ENCODE results near the gene USP28. TPM values are rescaled to one million over a fixed set of nuclear protein-coding genes. Genes with fewer than 3 reads are reported as not detected.
"Not testable (repeated sequence)": the region's sequence is repeated elsewhere in the genome, so short reads cannot be mapped to it uniquely, and the experiment has no call there.

USP28 gene
- 23.4 TPM for polyA plus RNA-seq (2012; ENCODE audit: missing spikeins)

- FAIRE-seq (peak; percentile 96), DNase-seq (ENCODE audit: insufficient read length) (peak; percentile 92)
- peak; percentile 78 for TF ChIP-seq TAF1 (IDR thresholded peaks at IDR 0.05; ENCODE audit: borderline replicate concordance, low read depth, low read length)
- peak; percentile 96 for TF ChIP-seq POLR2AphosphoS5 (IDR thresholded peaks at IDR 0.05; ENCODE audit: low read depth, low read length)
- TF ChIP-seq POLR2A (IDR thresholded peaks at IDR 0.05; ENCODE audit: low read depth, low read length): peak; percentile 98
These were observed at the start of gene USP28 for GRCh38 chr11:113875234-113876073. Gene USP28 (minus strand): TSS chr11:113875572. CDS start chr11:113875501, 71 bp downstream.

GRCh38 chr11:113923572-113923971, 48.2 kb upstream of the USP28 start:
- no peak for FAIRE-seq
- DNase-seq (ENCODE audit: insufficient read length): no peak
- TF ChIP-seq POLR2AphosphoS5 (IDR thresholded peaks at IDR 0.05; ENCODE audit: low read depth, low read length) (no peak), POLR2A (IDR thresholded peaks at IDR 0.05; ENCODE audit: low read depth, low read length) (no peak)

- DNase-seq (ENCODE audit: insufficient read length); FAIRE-seq: not testable (repeated sequence)
These were observed 36.1 kb upstream of the USP28 start for GRCh38 chr11:113911491-113911890.

GRCh38 chr11:113908098-113908497, 32.7 kb upstream of the USP28 start:
- no peak for FAIRE-seq
- TF ChIP-seq POLR2AphosphoS5 (IDR thresholded peaks at IDR 0.05; ENCODE audit: low read depth, low read length) (no peak), TAF1 (IDR thresholded peaks at IDR 0.05; ENCODE audit: borderline replicate concordance, low read depth, low read length) (no peak), POLR2A (IDR thresholded peaks at IDR 0.05; ENCODE audit: low read depth, low read length) (no peak)
- no peak for DNase-seq (ENCODE audit: insufficient read length)

GRCh38 chr11:113907681-113908080, 32.3 kb upstream of the USP28 start:
- FAIRE-seq (no peak), DNase-seq (ENCODE audit: insufficient read length) (no peak)
- TF ChIP-seq POLR2A (IDR thresholded peaks at IDR 0.05; ENCODE audit: low read depth, low read length): no peak
- no peak for TF ChIP-seq TAF1 (IDR thresholded peaks at IDR 0.05; ENCODE audit: borderline replicate concordance, low read depth, low read length)
- TF ChIP-seq POLR2AphosphoS5 (IDR thresholded peaks at IDR 0.05; ENCODE audit: low read depth, low read length): no peak

- no peak for DNase-seq (ENCODE audit: insufficient read length)
- FAIRE-seq: no peak
- TF ChIP-seq POLR2AphosphoS5 (IDR thresholded peaks at IDR 0.05; ENCODE audit: low read depth, low read length) (no peak), POLR2A (IDR thresholded peaks at IDR 0.05; ENCODE audit: low read depth, low read length) (no peak), TAF1 (IDR thresholded peaks at IDR 0.05; ENCODE audit: borderline replicate concordance, low read depth, low read length) (no peak)
These were observed 31.8 kb upstream of the USP28 start for GRCh38 chr11:113907152-113907551.

- no peak for TF ChIP-seq POLR2A (IDR thresholded peaks at IDR 0.05; ENCODE audit: low read depth, low read length)
- TF ChIP-seq TAF1 (IDR thresholded peaks at IDR 0.05; ENCODE audit: borderline replicate concordance, low read depth, low read length): no peak
- TF ChIP-seq POLR2AphosphoS5 (IDR thresholded peaks at IDR 0.05; ENCODE audit: low read depth, low read length): no peak
- FAIRE-seq: no peak
- no peak for DNase-seq (ENCODE audit: insufficient read length)
These were observed 31.1 kb upstream of the USP28 start for GRCh38 chr11:113906516-113906915.

GRCh38 chr11:113906038-113906437, 30.7 kb upstream of the USP28 start:
- no peak for FAIRE-seq
- DNase-seq (ENCODE audit: insufficient read length): no peak
- TF ChIP-seq POLR2A (IDR thresholded peaks at IDR 0.05; ENCODE audit: low read depth, low read length): no peak
- no peak for TF ChIP-seq POLR2AphosphoS5 (IDR thresholded peaks at IDR 0.05; ENCODE audit: low read depth, low read length)
- TF ChIP-seq TAF1 (IDR thresholded peaks at IDR 0.05; ENCODE audit: borderline replicate concordance, low read depth, low read length): no peak

GRCh38 chr11:113904379-113905101, 29.2 kb upstream of the USP28 start, which contains the start of gene HTR3B:
Gene HTR3B (plus strand): TSS chr11:113904796. CDS start chr11:113904934, 138 bp downstream.
- FAIRE-seq (no peak), DNase-seq (ENCODE audit: insufficient read length) (no peak)
- no peak for TF ChIP-seq POLR2AphosphoS5 (IDR thresholded peaks at IDR 0.05; ENCODE audit: low read depth, low read length)
- TF ChIP-seq TAF1 (IDR thresholded peaks at IDR 0.05; ENCODE audit: borderline replicate concordance, low read depth, low read length): no peak
- TF ChIP-seq POLR2A (IDR thresholded peaks at IDR 0.05; ENCODE audit: low read depth, low read length): no peak

- FAIRE-seq: no peak
- TF ChIP-seq POLR2A (IDR thresholded peaks at IDR 0.05; ENCODE audit: low read depth, low read length): no peak
- TF ChIP-seq TAF1 (IDR thresholded peaks at IDR 0.05; ENCODE audit: borderline replicate concordance, low read depth, low read length): no peak
- no peak for TF ChIP-seq POLR2AphosphoS5 (IDR thresholded peaks at IDR 0.05; ENCODE audit: low read depth, low read length)
- no peak for DNase-seq (ENCODE audit: insufficient read length)
These were observed 25.8 kb upstream of the USP28 start for GRCh38 chr11:113901141-113901540.

- DNase-seq (ENCODE audit: insufficient read length) (no peak), FAIRE-seq (peak; percentile 97)
- no peak for TF ChIP-seq POLR2A (IDR thresholded peaks at IDR 0.05; ENCODE audit: low read depth, low read length)
These were observed 20.9 kb upstream of the USP28 start for GRCh38 chr11:113896156-113896879.
